GM21447 (cell line): ENCODE data around the gene TBC1D22A.
"Not testable (repeated sequence)": the region's sequence is repeated elsewhere in the genome, so short reads cannot be mapped to it uniquely, and the experiment has no call there.

Experiments used
- ATAC-seq: cut with Tn5 transposase; IDR thresholded peaks from one replicate; pipeline ENCODE4 v1.9.1; 2021; ENCODE audit not compliant: unreplicated experiment

The TBC1D22A gene

GRCh38 chr22:47039356-47039755 is 276.9 kb downstream of the TBC1D22A start:
- ATAC-seq: no peak

DNA sequence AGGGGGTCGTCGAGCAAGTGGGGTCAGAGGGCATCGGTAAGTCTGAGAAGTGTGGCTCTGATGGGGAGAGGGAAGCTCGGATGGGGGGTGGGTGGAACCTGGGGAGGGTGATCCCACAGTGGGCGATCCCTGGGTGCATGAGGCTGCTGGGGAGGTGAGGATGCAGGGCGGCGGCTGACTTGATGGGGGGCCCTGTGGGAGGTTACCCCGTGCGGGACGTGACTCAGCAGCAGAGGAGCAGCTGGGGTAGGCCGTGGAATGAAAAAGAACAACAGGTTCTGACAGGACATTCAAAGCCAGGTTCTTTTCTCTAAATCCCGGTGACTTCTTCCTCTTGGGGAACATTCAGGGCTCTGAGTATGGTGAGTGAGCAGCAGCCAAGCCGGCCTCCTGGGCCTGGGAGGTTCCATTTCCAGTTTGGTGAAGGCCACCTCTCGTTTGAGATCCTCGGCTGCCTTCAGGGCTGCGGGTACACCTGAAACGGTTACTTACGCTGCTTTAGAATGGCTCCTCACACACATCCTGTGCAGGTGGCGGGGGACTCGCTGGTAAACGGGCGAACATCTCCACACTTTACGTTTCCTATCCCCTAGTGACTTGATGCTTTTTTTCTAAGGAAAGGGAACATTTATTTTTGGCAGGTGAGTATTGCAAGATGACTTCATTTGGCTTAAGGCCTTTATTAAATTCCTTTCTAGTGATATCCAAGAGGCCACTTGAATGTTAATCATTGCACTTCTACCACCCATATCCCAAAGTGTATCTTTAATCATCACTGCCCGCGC is 278.2 kb downstream of the TBC1D22A start:
- no peak for ATAC-seq

GRCh38 chr22:47041271-47042115 is 279.0 kb downstream of the TBC1D22A start:
- no peak for ATAC-seq

- no peak for ATAC-seq
These were observed 279.8 kb downstream of the TBC1D22A start for GRCh38 chr22:47042116-47042825.

DNA sequence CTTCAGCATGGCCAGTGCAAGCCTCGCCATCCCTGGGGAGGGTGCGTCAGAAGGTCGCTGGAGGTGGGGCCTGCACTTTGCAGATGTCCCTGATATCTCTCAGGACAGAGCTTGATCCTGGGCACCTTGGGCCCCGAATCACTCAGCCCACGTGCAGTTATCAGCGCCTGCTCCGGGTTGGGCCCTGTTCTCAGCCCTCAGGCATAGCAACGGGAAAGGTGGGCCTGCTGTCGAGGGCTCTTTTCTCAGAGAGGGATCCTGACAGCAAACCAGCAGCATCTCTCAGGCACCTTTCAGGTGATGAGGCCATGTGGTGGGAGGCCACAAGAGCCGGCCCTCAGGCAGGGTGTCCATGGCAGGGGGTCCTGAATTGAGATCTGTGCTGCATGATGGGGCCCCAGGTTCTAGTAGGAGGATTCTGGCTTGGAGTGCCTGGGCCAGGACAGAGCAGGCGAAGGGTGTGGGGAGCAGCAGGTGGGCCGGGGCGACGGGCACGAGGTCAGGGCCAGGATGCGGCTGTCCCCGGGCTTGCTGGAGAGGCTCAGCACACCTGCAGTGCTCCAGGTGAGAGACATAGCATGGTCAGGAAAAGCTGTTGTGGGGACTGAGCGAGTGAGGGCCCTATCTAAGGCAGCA is 280.5 kb downstream of the TBC1D22A start:
- ATAC-seq: no peak

GRCh38 chr22:47043835-47044721 is 281.6 kb downstream of the TBC1D22A start:
- no peak for ATAC-seq

- no peak for ATAC-seq
These were observed 282.5 kb downstream of the TBC1D22A start for GRCh38 chr22:47044722-47045535.

GRCh38 chr22:47045691-47046410 is 283.4 kb downstream of the TBC1D22A start:
- ATAC-seq: no peak

DNA sequence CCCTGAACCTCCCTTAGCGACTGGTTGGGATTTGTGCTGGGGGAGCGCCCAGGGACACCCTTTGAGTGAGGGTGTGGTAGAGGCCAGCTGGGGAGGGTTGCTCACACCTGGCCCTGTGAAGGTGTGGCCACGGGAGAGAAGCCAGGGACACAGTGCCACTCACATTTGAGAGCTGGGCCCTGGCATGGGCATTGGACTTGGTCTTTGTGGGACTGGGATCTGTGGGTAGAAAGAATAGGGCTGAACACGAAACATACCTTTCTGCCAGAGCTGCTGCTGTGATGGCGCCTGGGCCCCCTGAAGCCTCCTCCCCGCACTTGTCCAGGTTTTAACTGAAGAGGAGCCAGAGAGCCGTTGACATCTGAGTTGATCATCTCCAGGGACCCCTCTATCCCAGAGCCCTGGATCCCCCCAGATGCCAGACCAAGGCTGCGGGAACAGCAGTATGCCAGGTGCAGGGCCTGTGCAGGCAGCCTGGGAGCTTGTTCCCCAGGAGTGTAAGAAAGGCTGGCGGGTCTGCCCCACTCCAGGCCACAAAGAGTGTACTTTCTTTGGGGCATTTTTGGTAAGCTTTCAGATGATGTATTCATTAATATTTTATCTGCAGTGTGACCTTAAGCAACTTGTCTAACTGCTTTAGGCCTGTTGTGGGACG is 284.1 kb downstream of the TBC1D22A start:
- no peak for ATAC-seq

DNA sequence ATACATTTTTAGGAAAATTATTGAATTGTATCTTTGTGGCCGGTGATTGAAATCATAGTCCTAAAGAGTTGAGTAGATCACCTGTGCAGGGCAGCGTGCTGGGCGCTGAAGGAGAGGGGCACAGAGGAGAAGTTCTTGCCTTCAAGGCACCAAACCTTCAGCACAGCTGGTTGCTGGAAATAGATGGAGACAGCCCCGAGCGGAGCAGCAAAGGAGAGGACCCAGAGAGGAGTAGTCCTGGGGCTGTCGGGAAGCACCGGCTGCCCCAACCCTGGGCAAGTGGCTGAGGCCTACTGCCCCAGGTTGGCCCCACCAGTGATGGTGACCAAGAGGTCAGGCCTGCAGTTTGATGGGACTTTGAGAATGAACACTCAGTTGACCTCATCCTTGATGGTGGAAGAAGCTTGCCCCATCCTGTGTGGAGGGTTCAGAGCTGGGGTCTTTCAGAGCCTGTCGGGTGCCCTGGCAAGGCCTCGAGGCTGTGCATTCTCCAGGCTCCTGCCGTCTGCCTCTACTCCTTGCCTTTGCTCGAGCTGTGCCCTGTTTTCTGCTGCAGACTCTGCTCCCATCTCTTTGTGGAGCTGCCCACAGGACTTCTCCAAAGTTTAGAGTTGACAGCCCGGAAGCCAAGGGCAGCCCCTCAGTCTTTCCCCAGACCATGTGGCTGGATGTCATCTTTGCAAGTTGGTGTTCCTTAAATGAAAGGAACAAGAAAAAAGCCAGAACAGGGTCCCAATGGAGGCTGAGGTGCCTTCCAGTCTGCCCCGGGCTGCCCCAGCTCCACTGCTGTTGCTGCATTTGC is 285.1 kb downstream of the TBC1D22A start:
- ATAC-seq: no peak

DNA sequence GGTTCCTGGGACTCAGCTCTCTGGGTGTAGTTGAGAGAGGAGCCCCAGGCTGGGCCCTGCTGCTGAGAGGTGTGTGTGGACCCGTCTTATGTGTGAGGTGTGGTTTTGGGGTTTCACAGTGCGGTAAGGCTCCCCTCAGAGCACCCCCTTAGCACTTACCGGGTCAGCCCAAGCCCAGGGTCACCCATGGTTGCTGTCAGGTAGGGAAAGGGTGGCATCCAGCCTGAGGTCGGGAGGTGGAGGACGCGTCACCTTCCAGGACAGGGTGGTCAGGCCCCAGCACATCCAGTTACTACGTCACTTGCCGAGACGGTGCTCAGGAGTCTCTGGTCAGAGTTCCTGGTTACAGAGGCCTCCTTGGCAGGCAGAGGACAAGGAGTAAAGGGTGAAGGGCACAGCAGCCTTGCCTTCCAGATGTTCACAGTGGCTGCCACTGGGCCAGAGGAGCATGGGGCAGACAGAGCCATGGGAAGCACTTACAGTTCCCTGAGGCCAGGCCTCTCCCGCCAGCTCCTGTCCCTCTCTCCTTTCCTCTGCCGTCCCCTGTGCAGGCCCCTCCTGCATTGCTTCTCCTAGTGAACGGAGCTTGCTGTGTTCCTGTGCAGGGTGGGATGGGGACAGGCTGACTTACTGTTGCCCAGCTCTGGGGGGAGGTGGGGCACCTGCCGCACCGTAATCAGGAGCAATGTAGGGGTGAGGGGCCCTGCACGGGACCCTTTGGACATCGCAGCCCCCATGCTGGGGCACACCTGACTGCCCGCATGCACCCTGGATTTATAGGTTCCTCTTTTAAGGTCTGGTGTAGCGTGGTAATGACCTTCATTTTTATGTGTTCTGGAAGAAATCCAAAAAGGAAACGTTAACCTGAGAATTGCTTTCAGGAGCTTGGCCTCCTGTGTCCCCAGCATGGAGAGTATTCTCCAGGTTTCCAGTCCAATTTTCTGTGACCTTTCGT is 285.9 kb downstream of the TBC1D22A start:
- no peak for ATAC-seq

GRCh38 chr22:47049078-47049624 is 286.7 kb downstream of the TBC1D22A start:
- no peak for ATAC-seq

- ATAC-seq: not testable (repeated sequence)
These were observed 287.4 kb downstream of the TBC1D22A start for GRCh38 chr22:47049736-47050400.

- ATAC-seq: no peak
These were observed 288.1 kb downstream of the TBC1D22A start for GRCh38 chr22:47050401-47051051.
